SK-MEL-5 (cell line): ENCODE data around the gene RAB35. TPM values are rescaled to one million over a fixed set of nuclear protein-coding genes. Genes with fewer than 3 reads are reported as not detected.

Experiments
- DNase-seq: peaks from one replicate; pipeline ENCODE4 v3.0.0-alpha.2; 2016; ENCODE audit warnings: low read depth, low spot score
- in situ Hi-C: cut with HindIII; loops from 2 replicates; pipeline ENCODE4 v1.10.0; 2016; ENCODE audit warnings: low sequenced_read_pairs, high pct_unique_total_duplicates, low pct_unique_long_range_greater_than_20kb
- total RNA-seq: library from RNA; depleted of rRNA; stranded (reverse); fragments of >200 nt; shearing (Covaris generic); gene quantifications from 2 replicates; pipeline ENCODE4 v1.2.3, GENCODE V29; 2014

The RAB35 gene
- total RNA-seq, 1 experiment from 2014 or later = 30.2 TPM

- in situ Hi-C loops = no loop called here
- no peak for DNase-seq
Measured at GRCh38 chr12:120137833-120138232, 21.3 kb upstream of the RAB35 start.

GRCh38 chr12:120136093-120136770 lies 19.7 kb upstream of the RAB35 start:
- in situ Hi-C loops = no loop called here
- no peak for DNase-seq

- in situ Hi-C loops = no loop called here
Measured at GRCh38 chr12:120134307-120134980, 17.9 kb upstream of the RAB35 start.

GRCh38 chr12:120132863-120133385 lies 16.4 kb upstream of the RAB35 start:
- in situ Hi-C loops = no loop called here
- DNase-seq = no peak

More at GRCh38 chr12:120134307-120134980, 17.9 kb upstream of the RAB35 start:
- DNase-seq = no peak

- in situ Hi-C loops = no loop called here
- no peak for DNase-seq
Measured at GRCh38 chr12:120132054-120132836, 15.7 kb upstream of the RAB35 start.

- in situ Hi-C loops = no loop called here
- DNase-seq = no peak
Measured at GRCh38 chr12:120131116-120131515, 14.6 kb upstream of the RAB35 start.

GRCh38 chr12:120130011-120130410 lies 13.5 kb upstream of the RAB35 start:
- in situ Hi-C loops = no loop called here
- no peak for DNase-seq

- no peak for DNase-seq
- in situ Hi-C loops = no loop called here
Measured at GRCh38 chr12:120126635-120127005, 10.1 kb upstream of the RAB35 start.

GRCh38 chr12:120125792-120126634 lies 9.5 kb upstream of the RAB35 start:
- DNase-seq = no peak
- in situ Hi-C loops = no loop called here

- in situ Hi-C loops = no loop called here
- no peak for DNase-seq
Measured at GRCh38 chr12:120125029-120125428, 8.5 kb upstream of the RAB35 start.

GRCh38 chr12:120121766-120122293 lies 5.3 kb upstream of the RAB35 start:
- in situ Hi-C loops = no loop called here
- DNase-seq = no peak

GRCh38 chr12:120121343-120121742 lies 4.8 kb upstream of the RAB35 start:
- no peak for DNase-seq
- in situ Hi-C loops = no loop called here

GRCh38 chr12:120119271-120119973 lies 2.9 kb upstream of the RAB35 start:
- no peak for DNase-seq
- in situ Hi-C loops = no loop called here

- in situ Hi-C loops = no loop called here
- DNase-seq = no peak
Measured at GRCh38 chr12:120118321-120119061, 1.9 kb upstream of the RAB35 start.

- DNase-seq = no peak
- in situ Hi-C loops = no loop called here
Measured at GRCh38 chr12:120117961-120118320, 1.4 kb upstream of the RAB35 start.
